NCI-H82 treated with DMSO at 0.1 percent for 48 hours (cell line): Measurements from ENCODE around the gene AUTS2.
A peak's percentile ranks its signal among the peaks of the same experiment; 100 is the strongest.

Experiments
- DNase-seq: peaks from one replicate; lab custom pipeline; 2025; ENCODE audit not compliant: unreplicated experiment; lab: John Stamatoyannopoulos, UW

Gene AUTS2

GRCh38 chr7:70392256-70392876 lies 794.1 kb downstream of the AUTS2 start:
- DNase-seq: no peak

- DNase-seq: no peak
Observed at GRCh38 chr7:70392877-70393435, 794.7 kb downstream of the AUTS2 start.

- DNase-seq: no peak
Observed at GRCh38 chr7:70393956-70394355, 795.7 kb downstream of the AUTS2 start.

- no peak for DNase-seq
Observed at GRCh38 chr7:70400829-70401380, 802.6 kb downstream of the AUTS2 start.

- DNase-seq: no peak
Observed at GRCh38 chr7:70402069-70402468, 803.8 kb downstream of the AUTS2 start.

GRCh38 chr7:70405241-70405640 lies 807.0 kb downstream of the AUTS2 start:
- DNase-seq: no peak

- DNase-seq: no peak
Observed at GRCh38 chr7:70406186-70406949, 808.1 kb downstream of the AUTS2 start.

GRCh38 chr7:70406950-70407209 lies 808.6 kb downstream of the AUTS2 start:
- no peak for DNase-seq

- DNase-seq: no peak
Observed at GRCh38 chr7:70408477-70408876, 810.2 kb downstream of the AUTS2 start.

- no peak for DNase-seq
Observed at GRCh38 chr7:70408891-70409290, 810.6 kb downstream of the AUTS2 start.

- DNase-seq: no peak
Observed at GRCh38 chr7:70410134-70410750, 812.0 kb downstream of the AUTS2 start.

GRCh38 chr7:70414368-70414767 lies 816.1 kb downstream of the AUTS2 start:
- DNase-seq: no peak

GRCh38 chr7:70415179-70415972 lies 817.1 kb downstream of the AUTS2 start:
- no peak for DNase-seq

- DNase-seq: peak; percentile 15
Observed at GRCh38 chr7:70416347-70416985, 818.2 kb downstream of the AUTS2 start.

GRCh38 chr7:70416986-70417655 lies 818.8 kb downstream of the AUTS2 start:
- peak; percentile 18 for DNase-seq

- DNase-seq: peak; percentile 56
Observed at GRCh38 chr7:70419526-70420380, 821.5 kb downstream of the AUTS2 start.

- no peak for DNase-seq
Observed at GRCh38 chr7:70420381-70420662, 822.0 kb downstream of the AUTS2 start.

- DNase-seq: no peak
Observed at GRCh38 chr7:70421319-70421718, 823.0 kb downstream of the AUTS2 start.

- DNase-seq: no peak
Observed at GRCh38 chr7:70426249-70426880, 828.1 kb downstream of the AUTS2 start.
